ENCODE data around the gene FAM222A.

DNA sequence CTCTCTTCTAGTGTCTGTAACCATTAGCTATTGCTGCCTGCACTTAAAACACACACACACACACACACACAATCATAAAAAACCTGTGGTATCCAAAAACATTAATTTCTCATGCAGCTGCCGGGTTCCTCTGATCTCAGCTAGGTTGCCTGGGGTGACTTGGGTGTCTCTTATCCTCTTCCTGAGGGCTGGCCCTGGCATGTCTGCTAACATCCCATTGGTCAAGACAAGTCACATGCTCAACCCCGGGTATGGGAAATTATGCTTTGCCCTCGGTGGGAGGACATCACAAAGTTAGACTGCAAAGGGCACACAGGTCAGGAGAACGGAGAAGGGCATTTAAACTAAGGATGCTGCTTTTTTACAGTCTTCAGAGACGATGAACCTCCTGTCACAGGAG is 63.9 kb downstream of the FAM222A start:
- TF ChIP-seq, protein P1, sequence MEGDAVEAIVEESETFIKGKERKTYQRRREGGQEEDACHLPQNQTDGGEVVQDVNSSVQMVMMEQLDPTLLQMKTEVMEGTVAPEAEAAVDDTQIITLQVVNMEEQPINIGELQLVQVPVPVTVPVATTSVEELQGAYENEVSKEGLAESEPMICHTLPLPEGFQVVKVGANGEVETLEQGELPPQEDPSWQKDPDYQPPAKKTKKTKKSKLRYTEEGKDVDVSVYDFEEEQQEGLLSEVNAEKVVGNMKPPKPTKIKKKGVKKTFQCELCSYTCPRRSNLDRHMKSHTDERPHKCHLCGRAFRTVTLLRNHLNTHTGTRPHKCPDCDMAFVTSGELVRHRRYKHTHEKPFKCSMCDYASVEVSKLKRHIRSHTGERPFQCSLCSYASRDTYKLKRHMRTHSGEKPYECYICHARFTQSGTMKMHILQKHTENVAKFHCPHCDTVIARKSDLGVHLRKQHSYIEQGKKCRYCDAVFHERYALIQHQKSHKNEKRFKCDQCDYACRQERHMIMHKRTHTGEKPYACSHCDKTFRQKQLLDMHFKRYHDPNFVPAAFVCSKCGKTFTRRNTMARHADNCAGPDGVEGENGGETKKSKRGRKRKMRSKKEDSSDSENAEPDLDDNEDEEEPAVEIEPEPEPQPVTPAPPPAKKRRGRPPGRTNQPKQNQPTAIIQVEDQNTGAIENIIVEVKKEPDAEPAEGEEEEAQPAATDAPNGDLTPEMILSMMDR (conservative IDR thresholded peaks at IDR 0.05; ENCODE audit: low read depth, low read length): no peak
- TF ChIP-seq MAZ (IDR thresholded peaks at IDR 0.05; ENCODE audit: borderline replicate concordance, low read depth, low read length) (no peak), CEBPB (IDR thresholded peaks at IDR 0.05; ENCODE audit: low read depth, low read length) (no peak)
